ENCODE measurements around the gene NR5A2.
A peak's percentile ranks its signal among the peaks of the same experiment; 100 is the strongest.

The NR5A2 gene

DNA sequence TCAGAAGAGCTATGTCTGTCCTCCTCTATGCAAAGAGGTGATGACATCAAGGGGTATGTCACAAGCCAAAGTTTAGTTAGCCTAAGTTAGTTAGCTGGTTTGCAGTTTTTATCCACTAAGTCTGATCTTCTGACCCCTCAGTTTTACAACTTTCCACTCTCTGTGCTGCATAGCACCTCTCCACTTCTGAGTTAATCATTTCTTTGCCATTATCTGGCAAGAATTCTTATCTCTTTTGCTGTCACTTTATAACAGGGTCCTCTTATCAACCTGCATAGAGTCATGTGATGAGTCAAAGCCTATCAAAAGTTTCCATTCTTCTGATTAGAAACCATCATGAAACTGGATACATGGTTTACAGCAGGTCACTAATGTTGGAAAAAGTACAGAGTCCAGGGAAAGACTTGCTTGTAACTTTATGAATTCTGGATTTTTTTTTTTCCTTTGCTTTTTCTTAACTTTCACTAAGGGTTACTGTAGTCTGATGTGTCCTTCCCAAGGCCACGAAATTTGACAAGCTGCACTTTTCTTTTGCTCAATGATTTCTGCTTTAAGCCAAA lies at the start of gene NR5A2:
Gene NR5A2, plus strand, starts transcription at position 447 of the 560 bp plus-strand sequence. CDS start 138 bp downstream, outside the sequence.
- DNase-seq, result no peak

- DNase-seq, result no peak
These were observed 49.0 kb upstream of the NR5A2 start for GRCh38 chr1:199978408-199978940.

GRCh38 chr1:199979071-199979470 lies 48.4 kb upstream of the NR5A2 start:
- no peak for DNase-seq

DNA sequence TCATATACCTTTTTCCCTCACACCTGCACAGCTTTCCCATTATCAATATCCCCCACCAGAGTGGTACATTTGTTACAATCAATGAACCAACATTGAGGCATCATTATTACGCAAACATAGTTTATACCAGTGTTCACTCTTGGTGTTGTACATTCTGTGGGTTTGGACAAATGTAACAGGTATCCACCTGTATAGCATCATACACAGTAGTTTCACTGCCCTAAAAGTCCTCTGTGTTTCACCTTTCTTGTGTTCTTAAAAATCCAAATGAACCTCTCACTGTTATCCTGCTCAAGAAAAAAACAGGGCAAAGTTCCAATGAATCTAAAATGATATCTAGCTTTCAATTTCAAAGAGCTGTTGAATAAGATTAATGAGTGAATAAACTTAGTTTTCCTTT lies 45.9 kb upstream of the NR5A2 start:
- DNase-seq, result no peak

GRCh38 chr1:199982606-199983005 lies 44.9 kb upstream of the NR5A2 start:
- DNase-seq, result no peak

DNA sequence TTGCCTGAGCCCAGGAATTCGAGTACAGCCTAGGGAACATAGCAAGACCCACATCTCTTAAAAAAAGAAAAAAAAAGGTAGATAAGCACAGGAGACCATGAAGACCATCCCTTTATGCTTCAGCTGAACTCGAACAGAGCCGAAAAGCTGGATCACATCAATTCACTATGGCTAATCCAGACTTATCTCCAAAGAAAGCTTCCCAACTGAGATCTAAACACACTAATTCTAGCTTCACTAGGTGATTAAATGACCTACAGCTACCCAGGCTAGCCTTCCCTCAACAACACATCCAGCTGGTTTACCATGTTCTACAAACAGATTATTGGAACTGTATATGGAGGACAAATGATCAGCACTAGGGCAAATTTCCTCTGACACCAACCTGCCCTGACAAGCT lies 44.0 kb upstream of the NR5A2 start:
- DNase-seq, result no peak

GRCh38 chr1:199995096-199995685 lies 32.3 kb upstream of the NR5A2 start:
- no peak for DNase-seq

DNA sequence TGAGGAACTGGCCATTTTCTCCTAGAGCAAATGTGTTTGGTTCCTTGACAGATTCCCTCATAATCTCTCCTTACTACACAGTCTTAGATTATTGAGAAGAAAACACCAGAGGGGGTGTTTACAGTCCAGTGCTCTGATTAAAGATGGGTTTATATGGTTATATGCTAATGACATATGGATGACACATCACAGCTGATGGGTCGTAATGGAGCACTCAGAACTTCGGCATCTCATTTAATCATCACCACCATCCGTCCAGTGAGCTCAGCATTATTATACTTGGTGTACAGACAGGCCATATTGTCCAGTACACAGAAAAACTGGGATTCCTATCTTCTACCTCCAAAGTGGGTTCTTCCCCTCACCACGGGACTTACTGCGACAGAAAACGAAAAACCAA lies 22.3 kb upstream of the NR5A2 start:
- DNase-seq, result no peak

- no peak for DNase-seq
These were observed 20.8 kb upstream of the NR5A2 start for GRCh38 chr1:200006711-200007110.

GRCh38 chr1:200015811-200016210 lies 11.7 kb upstream of the NR5A2 start:
- no peak for DNase-seq

DNA sequence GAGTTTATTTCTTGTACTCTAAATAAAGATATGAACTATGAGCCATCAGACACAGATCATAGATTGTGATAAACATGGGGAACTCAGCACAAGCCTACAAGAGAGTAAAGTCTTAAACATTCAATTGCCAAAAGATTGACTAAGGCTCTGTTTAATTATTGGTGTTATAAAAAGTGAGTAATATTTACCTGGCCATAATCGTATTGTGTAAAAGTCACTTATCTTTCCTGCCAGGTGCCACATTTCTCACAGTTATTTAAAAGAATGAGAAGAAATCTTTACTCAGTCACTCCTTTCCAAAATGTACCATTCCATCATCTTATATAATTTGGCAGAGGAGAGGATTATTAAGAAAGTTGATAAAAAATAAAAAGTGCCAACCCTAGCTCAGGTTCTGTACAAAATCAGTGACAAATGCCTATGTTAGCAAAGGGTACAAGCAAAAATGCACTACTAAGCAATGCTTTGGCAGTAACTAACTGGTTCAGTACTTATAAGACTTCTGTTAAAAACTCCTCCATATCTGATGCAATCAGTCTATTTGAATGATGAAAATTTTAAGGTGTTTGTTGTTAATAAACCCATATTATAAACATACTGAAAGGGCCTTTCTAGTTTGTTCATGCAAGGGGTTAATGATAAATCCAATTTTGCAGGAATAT lies 5.8 kb upstream of the NR5A2 start:
- DNase-seq, result no peak

DNA sequence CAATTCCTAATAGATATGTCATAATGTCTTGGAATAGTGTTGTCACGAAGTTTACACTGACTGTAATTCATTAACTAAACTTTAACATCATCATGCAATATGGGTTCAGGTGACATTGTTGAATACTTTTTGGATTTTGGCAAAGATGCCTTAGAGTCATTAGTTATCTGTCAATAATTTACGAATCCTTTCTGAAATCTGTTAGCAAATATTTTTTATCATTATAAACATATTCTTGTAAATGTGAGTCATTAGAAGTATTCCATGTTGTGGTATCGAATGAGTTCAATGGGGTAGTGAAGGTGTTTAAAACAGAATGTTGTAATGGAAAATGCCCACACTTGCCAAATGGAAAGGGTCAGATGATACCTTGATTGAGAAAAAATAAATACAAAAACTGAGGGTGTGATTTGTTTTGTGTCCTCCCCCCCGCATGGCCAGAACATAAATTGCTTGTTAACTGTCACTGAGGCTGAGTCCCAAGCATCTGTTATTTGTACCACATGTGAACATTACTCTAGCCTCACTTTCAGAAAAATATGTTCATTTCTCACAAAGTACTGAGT lies 5.2 kb upstream of the NR5A2 start:
- no peak for DNase-seq

DNA sequence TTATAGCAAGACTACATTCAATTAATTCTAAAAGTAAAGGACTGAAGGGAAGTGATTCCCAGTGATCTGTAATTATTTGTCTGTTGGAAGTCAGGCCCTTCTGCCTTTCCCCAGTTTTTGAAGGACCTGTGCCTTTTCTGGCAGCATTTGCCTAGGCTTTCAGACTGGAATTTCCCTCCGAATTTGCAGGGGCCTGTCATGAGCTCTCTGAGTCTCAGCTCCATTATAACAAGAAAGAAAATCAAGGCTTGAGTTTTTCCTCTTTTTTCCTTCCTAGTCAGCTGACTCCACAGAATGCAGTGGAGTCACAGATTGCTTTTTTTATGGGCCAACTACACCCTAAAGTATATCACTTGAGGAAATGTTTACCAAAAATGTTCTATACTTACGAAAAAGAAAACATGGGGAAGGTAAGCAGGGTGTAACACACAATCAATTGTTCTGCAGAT lies 1.1 kb downstream of the NR5A2 start:
- no peak for DNase-seq

DNA sequence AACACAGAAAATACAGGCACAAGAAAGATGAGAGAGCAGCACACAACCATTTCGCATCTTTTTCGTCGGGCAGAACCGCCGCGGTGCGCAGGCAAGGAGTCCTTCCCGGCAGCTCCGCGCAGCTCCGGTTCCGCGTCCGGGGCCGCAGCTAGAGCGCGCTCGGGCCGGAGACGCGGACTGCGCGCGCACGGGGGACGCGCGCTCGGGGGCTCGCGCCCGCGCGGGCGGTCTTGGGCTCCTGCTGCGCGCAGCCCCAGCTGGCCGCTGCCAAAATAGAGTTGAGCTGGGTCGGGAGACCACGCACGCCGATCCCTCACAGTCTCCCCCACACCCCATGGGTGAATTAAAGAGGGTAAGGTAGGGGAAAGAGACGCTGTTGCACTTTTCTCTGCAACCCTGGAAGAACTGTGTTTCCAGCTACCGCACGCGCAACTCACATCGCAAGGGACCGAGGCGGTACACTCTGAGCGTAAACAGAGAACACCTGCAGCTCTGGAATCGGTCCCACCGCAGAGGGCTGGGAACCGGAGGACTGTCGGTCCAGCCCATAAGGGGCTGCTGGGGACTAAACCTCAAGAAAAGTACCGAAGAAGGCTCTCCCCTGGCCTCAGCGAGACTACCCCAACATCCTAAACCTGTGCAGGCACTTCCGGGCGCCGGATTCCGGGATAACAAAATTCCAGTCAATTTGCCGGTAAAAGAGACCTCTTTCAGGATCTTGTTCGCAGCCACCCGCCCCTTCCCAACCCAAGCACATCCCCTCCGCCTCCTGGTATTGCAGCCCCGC lies 1.7 kb downstream of the NR5A2 start:
- DNase-seq, result peak in 1 of 14 donors; percentile 33

DNA sequence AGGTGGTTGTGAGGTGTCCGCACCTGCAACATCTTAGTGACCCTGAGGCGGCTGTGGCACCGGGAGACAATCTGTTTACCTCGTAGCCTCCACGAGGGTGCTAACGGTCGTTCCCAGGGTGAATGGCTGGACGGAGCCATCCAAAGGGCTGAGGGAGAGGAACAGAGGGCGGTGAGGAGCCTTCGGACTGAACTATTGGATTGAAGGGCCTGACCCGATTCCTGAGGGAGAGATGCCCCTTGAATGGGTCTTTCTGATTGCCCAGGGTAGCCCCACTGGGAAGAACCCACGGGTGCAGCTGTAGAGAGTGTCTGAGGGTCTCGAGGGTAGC lies 2.3 kb downstream of the NR5A2 start:
- DNase-seq, result no peak

GRCh38 chr1:200030791-200031190 lies 3.3 kb downstream of the NR5A2 start:
- DNase-seq, result no peak

- DNase-seq, result no peak
These were observed 6.2 kb downstream of the NR5A2 start for GRCh38 chr1:200033511-200034261.

DNA sequence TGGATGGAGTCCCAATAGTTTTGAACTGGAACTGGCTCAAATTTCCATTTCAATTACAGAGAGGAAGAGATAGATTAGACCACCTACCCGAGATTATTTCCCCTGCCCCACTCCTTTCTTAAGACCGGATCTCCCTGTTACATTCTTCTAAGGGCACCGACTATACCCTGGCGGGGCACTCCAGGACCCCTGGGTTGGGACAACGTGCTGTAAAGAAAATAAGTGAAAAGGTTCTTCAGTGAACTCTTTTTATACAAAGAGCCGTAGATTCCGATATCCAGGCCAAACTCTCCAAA lies 6.7 kb downstream of the NR5A2 start:
- no peak for DNase-seq

DNA sequence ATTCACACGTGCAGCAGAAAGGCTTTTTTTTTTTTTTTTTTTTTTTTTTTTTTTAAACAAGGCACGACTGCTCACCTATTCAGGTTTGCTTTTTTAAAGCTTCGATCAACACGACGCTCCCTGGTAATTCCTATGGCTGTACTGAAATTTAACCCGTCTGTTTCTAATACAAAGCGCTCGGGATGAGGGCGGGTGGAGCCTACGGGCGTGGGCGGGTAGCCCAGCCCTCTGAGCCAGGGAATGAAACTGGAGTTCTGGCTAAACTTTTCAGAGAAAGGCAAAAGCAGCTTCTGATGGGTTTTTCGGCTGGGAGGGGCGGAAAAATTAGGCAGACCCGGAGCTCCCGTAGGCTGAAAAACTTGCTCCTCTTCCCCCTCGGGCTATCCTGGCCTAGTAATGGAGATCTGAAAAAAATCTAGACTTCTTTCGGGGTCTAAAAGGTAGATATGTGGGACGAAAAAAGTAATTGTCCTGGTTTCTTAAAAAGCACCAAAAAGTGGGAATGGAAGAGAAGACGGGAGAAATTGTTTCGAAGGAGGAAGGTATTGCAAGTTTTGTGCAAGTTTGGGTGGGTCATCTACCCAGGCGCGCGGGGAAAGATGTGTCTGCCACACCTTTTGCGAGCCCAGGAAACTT lies 7.4 kb downstream of the NR5A2 start:
- no peak for DNase-seq

DNA sequence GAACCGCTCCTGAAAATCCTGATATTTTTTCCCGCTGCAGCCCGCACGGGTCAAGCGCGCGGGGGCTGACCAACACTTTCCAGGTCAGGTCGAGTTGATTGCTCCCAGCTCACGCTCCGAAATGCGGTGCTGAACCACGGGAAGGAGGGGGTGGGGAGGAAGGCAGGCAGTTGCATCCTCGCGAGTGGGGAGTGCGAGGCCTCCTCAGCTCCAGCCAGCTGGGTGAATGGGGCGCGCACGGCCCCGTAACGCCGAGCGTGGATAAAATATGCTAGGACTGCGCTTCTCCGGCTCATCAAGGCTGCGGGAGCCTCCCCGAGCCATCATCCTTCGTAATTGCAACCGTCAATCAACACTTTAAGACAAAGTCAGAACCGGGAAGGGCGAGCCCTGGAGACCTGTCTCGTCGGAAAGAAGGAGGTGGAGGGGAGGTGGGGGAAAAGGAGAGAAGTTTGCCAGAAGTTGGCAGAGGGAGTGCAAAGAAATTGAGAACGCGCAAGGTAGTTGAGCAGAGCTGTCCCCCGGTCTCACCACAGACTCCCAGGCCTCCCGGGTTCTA lies 8.0 kb downstream of the NR5A2 start:
- DNase-seq, result no peak

DNA sequence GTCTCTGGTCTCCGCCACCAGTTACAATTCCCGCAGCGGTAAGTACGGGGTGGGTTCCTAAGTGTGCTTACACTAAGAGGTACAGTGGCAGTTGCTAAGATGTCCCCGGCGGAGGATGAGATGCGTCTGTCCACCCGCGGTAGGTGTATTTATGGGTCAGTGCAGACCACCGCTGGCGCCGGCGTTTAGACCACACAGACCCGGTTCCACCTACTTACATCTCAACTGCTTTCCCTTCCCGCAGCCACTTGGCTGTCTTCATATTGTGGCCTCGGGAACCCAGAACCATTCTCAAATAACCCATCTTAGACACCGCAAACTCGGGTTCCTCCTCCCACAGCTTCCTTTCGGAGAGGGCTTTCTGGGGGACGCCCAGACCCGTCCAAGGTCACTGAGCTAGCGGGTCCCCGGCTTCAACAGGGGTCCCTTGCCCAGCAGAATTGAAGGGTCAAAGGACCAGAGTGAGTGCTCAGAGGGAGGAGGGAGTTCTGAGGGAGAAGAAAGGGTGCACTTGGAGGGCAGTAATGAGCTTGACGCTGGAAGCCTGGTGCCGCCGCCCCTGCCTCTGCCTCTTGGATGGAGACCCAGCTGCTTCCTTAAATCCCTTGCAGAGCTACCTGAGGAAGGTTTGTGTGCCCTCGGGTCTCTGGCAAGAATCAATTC lies 8.6 kb downstream of the NR5A2 start:
- no peak for DNase-seq
